Vagina (tissue), 2 donors: ENCODE data around the gene FOXF2. TPM values are rescaled to one million over a fixed set of nuclear protein-coding genes. Genes with fewer than 3 reads are reported as not detected.

ENCODE experiments used
- DNase-seq, 2 donors: peaks; one replicate each; pipeline ENCODE4 v3.0.0-alpha.2; 2017; ENCODE audit errors: extremely low spot score in 2 of 2
- H3K27ac ChIP-seq: fragments of 200-600 bp; sonication (generic); one replicate; pipeline ENCODE4 v1.5.1; 2019
- H3K27me3 ChIP-seq: fragments of 200-600 bp; sonication (generic); one replicate; pipeline ENCODE4 v1.5.1; 2019
- H3K36me3 ChIP-seq, 2 donors: fragments of 200-600 bp; sonication (generic); one replicate each; pipeline ENCODE4 v1.5.1; 2017 to 2019
- H3K4me1 ChIP-seq: fragments of 200-600 bp; sonication (generic); one replicate; pipeline ENCODE4 v1.5.1; 2019
- H3K4me3 ChIP-seq, 2 donors: fragments of 200-600 bp; sonication (generic); 1 replicate in 1 of 2; 2 replicates in 1 of 2; pipeline ENCODE4 v1.5.1; 2016 to 2019
- H3K9me3 ChIP-seq: fragments of 200-600 bp; sonication (generic); one replicate; pipeline ENCODE4 v1.5.1; 2019
- POLR2A ChIP-seq, 2 donors: fragments of 450-650 bp; IDR thresholded peaks; one replicate each; pipeline ENCODE4 v1.6.1; 2017; ENCODE audit warnings: antibody characterized with exemption in 2 of 2, mild to moderate bottlenecking in 2 of 2, moderate library complexity in 2 of 2
- POLR2AphosphoS5 ChIP-seq, 2 donors: sonication (generic); formaldehyde crosslinking; IDR thresholded peaks; one replicate each; pipeline ENCODE4 v1.9.0; 2017; ENCODE audit warnings: antibody characterized with exemption in 2 of 2, mild to moderate bottlenecking in 2 of 2, low read depth in 1 of 2; ENCODE audit not compliant: insufficient read depth in 1 of 2
- intact Hi-C: fragments of 100-400 bp; cut with DNase I; formaldehyde crosslinking; loops from one replicate; pipeline ENCODE4 v1.15.1; 2023
- total RNA-seq: library from RNA; depleted of rRNA; stranded (reverse); fragments of >200 nt; gene quantifications from one replicate; pipeline ENCODE4 v1.2.3, GENCODE V29; 2016
- TF ChIP-seq, protein P1 (sequence below), 3 experiments: fragments of 450-650 bp in 2 of 3; fragments of 200-600 bp in 1 of 3; sonication (generic) in 1 of 3; IDR thresholded peaks; one replicate each; pipeline ENCODE4 v1.5.1; 2017 to 2019; ENCODE audit warnings: antibody characterized with exemption in 3 of 3, mild to moderate bottlenecking in 2 of 3, moderate library complexity in 2 of 3

The FOXF2 gene
- total RNA-seq, 1 donor from 2014 or later = 1.2 TPM

DNA sequence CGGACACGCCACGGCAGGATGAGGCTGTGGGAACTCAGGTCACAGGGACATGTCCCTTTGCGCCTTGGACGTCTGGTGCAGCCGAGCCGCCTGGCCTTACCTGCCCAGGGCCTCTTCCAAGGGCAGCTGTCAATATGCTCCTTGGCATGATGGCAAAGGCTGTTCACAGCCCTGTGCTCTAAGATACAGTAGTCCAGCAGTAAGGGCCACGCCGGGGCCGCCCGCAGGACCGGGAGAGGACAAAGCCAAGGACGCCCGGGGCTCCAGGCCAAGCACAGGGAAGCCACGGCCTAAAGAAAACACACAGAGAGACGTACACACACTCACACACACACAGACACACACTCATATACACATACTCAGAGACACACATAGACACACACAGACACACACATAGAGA, 13.0 kb downstream of the FOXF2 start:
- H3K27me3 ChIP-seq = no peaks in the 10 kb centered on the region
- intact Hi-C loops = no loop called here
- H3K9me3 ChIP-seq = no peaks in the 10 kb centered on the region
- H3K4me1 ChIP-seq = no peaks in the 10 kb centered on the region
- TF ChIP-seq POLR2AphosphoS5 (IDR thresholded peaks at IDR 0.05; ENCODE audit: insufficient read depth in 1 of 2, low read depth in 1 of 2) (no peak), POLR2A (IDR thresholded peaks at IDR 0.05) (no peak)
- TF ChIP-seq, protein P1, sequence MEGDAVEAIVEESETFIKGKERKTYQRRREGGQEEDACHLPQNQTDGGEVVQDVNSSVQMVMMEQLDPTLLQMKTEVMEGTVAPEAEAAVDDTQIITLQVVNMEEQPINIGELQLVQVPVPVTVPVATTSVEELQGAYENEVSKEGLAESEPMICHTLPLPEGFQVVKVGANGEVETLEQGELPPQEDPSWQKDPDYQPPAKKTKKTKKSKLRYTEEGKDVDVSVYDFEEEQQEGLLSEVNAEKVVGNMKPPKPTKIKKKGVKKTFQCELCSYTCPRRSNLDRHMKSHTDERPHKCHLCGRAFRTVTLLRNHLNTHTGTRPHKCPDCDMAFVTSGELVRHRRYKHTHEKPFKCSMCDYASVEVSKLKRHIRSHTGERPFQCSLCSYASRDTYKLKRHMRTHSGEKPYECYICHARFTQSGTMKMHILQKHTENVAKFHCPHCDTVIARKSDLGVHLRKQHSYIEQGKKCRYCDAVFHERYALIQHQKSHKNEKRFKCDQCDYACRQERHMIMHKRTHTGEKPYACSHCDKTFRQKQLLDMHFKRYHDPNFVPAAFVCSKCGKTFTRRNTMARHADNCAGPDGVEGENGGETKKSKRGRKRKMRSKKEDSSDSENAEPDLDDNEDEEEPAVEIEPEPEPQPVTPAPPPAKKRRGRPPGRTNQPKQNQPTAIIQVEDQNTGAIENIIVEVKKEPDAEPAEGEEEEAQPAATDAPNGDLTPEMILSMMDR (IDR thresholded peaks at IDR 0.05) = no peak
- DNase-seq = no peak
- H3K4me3 ChIP-seq = no peak overlapping the region
- H3K36me3 ChIP-seq = no peaks in the 10 kb centered on the region
- no peak overlapping the region for H3K27ac ChIP-seq

DNA sequence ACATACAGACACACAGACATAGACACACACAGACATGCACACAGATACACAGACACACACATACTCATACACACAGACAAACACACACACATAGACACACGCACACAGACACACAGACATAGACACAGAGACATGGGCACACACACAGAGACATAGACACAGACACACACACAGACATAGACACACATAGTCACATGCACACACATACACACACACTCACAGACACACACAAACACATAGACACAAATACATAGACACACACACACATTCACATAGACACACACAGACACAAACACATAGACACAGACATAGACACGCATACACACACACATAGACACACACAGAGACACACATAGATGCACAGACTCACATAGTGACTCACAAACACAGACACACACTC, 13.5 kb downstream of the FOXF2 start:
- DNase-seq = no peak
- Histone ChIP-seq H3K27me3 (no peaks in the 10 kb centered on the region), H3K27ac (no peak overlapping the region), H3K36me3 (no peaks in the 10 kb centered on the region), H3K4me1 (no peaks in the 10 kb centered on the region), H3K9me3 (no peaks in the 10 kb centered on the region), H3K4me3 (no peak overlapping the region)
- TF ChIP-seq, protein P1 (IDR thresholded peaks at IDR 0.05) = no peak
- no peak for TF ChIP-seq POLR2AphosphoS5 (IDR thresholded peaks at IDR 0.05; ENCODE audit: insufficient read depth in 1 of 2, low read depth in 1 of 2)
- no peak for TF ChIP-seq POLR2A (IDR thresholded peaks at IDR 0.05)
- intact Hi-C loops = no loop called here

DNA sequence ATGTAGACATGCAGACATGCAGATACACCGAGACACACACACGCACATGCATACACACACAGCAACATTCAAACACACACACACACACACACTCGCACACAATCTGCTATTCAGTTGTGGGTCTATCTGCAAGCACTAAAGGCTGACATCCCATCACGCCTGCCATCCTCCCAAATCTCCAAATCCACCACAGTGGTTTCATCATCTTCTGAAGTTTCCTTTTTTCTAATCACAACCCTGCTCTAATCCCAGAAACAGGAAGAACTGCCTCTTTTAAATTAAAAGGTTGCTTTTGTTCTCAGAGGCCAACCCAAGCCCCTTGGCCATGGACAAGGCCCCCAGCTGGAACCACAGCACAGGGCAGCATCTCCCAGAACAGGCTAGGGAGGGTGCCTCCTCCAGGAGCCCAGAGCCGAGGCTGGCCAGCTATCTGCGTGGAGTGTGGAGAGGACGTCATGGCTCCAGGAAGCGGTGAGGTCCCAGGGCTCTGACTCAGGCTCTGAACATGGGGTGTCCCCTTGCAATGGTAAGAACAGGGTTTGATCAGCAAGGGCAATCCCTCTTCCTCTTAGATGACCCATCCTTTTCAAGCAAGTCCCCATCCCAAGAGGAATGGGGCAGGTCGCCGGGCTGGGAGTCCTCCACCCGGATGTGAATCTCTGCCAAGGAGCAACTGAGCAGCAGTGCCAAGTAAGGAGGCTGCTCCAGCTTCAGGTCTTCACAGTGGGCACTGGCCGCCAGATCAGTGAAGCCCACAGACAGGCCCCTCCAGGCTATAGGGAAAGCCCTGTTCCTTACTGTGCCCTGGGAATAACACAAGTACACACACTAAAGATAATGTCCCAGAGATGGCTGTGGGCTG, 14.7 kb downstream of the FOXF2 start:
- H3K9me3 ChIP-seq = no peaks in the 10 kb centered on the region
- no peaks in the 10 kb centered on the region for H3K36me3 ChIP-seq
- no peak overlapping the region for H3K4me3 ChIP-seq
- no peak for DNase-seq
- no peaks in the 10 kb centered on the region for H3K27me3 ChIP-seq
- intact Hi-C loops = no loop called here
- TF ChIP-seq, protein P1 (IDR thresholded peaks at IDR 0.05) = no peak
- no peak for TF ChIP-seq POLR2A (IDR thresholded peaks at IDR 0.05)
- no peak overlapping the region for H3K27ac ChIP-seq
- H3K4me1 ChIP-seq = no peaks in the 10 kb centered on the region

DNA sequence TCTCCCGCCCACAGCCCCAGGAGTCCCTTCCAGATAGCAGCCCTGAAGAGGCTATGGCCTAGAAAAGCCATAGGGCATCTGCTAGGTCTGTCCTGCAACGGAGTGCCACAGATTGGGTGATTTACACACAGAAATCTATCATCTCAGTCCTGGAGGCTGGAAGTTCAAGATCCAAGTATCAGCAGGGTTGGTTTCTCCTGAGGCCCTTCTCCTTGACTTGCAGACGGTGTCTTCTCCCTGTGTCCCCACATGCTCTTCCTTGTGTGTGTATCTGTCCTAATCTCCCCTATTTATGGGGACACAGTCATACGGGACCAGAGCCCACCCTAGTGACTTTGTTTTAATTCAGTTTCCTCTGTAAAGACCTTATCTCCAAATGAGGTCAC, 15.3 kb downstream of the FOXF2 start:
- intact Hi-C loops = no loop called here

DNA sequence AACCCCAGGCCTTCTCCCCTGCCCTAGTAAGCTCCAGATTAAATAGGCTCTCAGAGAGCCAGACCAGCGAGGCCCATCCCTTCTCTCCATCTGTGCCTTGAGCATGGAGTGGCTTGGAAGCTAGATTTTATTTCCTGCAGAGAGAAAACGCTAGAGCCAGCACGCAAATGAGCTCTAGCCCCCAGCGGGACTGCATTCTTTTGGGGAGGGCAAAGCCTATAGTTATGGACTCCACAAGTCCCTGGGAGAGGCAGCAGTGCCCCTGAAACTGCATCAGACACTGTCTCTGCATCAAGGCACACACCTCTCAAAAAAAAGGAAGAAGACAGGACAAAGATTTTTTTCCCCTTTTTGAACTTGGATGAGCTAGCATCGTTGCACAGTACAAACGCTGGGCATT, 15.8 kb downstream of the FOXF2 start:
- H3K36me3 ChIP-seq = no peaks in the 10 kb centered on the region
- intact Hi-C loops = no loop called here
- H3K27ac ChIP-seq = no peak overlapping the region
- no peaks in the 10 kb centered on the region for H3K4me1 ChIP-seq
- no peaks in the 10 kb centered on the region for H3K27me3 ChIP-seq
- no peaks in the 10 kb centered on the region for H3K9me3 ChIP-seq
- no peak overlapping the region for H3K4me3 ChIP-seq
- TF ChIP-seq POLR2A (IDR thresholded peaks at IDR 0.05) (no peak), POLR2AphosphoS5 (IDR thresholded peaks at IDR 0.05; ENCODE audit: insufficient read depth in 1 of 2, low read depth in 1 of 2) (no peak)
- TF ChIP-seq, protein P1 (IDR thresholded peaks at IDR 0.05) = no peak
- no peak for DNase-seq

More for the DNA sequence above, 15.3 kb downstream of the FOXF2 start:
- H3K36me3 ChIP-seq = no peaks in the 10 kb centered on the region
- TF ChIP-seq POLR2A (IDR thresholded peaks at IDR 0.05) (no peak), POLR2AphosphoS5 (IDR thresholded peaks at IDR 0.05; ENCODE audit: insufficient read depth in 1 of 2, low read depth in 1 of 2) (no peak)
- TF ChIP-seq, protein P1 (IDR thresholded peaks at IDR 0.05) = no peak
- DNase-seq = no peak
- H3K27me3 ChIP-seq = no peaks in the 10 kb centered on the region
- H3K27ac ChIP-seq = no peak overlapping the region
- H3K4me1 ChIP-seq = no peaks in the 10 kb centered on the region
- no peak overlapping the region for H3K4me3 ChIP-seq
- no peaks in the 10 kb centered on the region for H3K9me3 ChIP-seq
